Activated CD8-positive, alpha-beta memory T cell treated with anti-CD3 and anti-CD28 coated beads for 1 hour (primary cell): ENCODE results near the gene TSC22D4.
"Not testable (repeated sequence)": the region's sequence is repeated elsewhere in the genome, so short reads cannot be mapped to it uniquely, and the experiment has no call there.

Experiments used
- DNase-seq, 2 donors: peaks; one replicate each; pipeline ENCODE4 v3.0.0-alpha.2; 2020; ENCODE audit warnings: low read depth in 1 of 2; ENCODE audit errors: extremely low read depth in 1 of 2

Gene TSC22D4

DNA sequence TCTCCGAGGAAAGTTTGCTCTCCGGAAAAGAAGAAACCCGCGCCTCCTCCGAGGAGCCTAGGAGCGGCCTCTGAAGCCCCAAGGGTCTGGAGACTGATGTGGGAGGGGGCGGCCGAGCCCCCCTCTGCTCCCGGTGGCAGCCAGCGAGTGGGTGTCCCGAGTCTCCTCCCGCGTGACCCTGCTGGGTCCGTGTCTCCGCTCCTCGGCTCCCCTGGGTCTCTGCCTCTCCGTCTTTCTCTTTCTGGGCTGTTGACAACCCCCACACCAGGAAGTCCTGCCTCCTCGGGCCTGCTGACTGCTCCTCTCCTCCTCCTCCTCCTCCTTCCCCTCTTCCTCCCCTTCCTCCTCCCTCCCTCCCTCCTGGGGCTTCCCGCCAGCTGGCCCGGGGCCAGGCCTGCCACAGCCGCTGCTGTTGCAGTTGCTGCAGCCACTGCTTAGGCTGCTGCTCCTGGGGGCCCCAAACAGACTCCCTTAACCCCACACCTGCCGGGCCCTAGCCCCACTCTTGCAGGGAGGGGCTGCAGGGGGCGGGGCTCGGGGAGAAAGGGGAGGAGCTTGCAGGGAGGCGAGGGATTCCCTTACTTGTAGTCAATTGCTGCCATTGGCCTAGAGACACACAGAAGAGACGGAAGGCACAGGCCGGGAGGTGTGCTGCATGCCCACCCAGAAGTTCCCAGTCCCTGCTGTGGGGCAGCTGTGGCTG, at the start of gene TSC22D4:
TSS of gene TSC22D4 (minus strand) at position 257 of the 703 bp plus-strand sequence. CDS start 1,176 bp downstream, outside the sequence.
- peak; percentile 75 to 79 for DNase-seq

DNA sequence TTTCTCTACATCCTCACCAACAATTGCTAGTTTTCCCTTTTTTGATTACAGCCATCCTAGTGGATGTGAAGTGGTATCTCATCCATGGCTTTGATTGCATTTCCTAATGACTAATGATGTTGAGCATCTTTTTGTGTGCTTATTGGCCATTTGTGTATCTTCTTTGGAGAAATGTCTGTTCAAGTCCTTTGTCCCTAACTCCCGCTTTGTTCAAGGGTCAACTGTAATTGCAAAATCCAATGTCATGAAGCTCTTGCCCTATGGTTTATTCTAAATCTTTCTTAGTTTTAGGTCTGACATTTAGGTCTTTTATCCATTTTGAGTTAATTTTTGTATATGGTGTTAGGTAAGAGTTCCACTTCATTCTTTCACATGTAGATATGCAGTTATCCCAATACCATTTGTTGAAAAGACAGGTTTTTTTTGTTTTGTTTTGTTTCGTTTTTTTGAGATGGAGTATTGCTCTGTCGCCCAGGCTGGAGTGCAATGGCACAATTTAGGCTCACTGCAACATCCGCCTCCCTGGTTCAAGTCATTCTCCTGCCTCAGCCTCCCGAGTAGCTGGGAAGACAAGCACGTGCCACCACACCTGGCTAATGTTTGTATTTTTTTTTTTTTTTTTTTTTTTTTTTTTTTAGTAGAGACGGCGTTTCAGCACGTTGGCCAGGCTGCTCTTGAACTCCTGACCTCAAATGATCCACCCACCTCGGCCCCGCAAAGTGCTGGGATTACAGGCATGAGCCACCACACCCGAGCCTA, 49.3 kb upstream of the TSC22D4 start:
- not testable (repeated sequence) for DNase-seq

- not testable (repeated sequence) for DNase-seq
Observed at GRCh38 chr7:100523192-100523591, 44.2 kb upstream of the TSC22D4 start.

DNA sequence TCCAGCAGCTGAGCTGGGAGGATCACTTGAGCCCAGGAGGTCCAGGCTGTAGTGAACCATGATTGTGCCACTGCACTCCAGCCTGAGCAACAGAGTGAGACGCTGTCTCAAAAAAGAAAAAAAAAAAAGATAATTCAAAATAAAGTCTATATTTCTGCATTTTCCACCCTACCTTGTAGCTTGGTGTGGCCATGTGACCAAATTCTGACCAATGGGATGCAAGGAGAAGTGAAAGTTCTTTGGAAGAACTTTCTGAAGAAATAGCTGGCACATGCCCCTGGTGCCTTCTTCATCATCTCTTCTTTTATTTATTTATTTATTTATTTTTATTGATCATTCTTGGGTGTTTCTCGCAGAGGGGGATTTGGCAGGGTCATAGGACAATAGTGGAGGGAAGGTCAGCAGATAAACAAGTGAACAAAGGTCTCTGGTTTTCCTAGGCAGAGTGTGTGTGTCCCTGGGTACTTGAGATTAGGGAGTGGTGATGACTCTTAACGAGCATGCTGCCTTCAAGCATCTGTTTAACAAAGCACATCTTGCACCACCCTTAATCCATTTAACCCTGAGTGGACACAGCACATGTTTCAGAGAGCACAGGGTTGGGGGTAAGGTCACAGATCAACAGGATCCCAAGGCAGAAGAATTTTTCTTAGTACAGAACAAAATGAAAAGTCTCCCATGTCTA, 43.0 kb upstream of the TSC22D4 start:
- DNase-seq = not testable (repeated sequence)

- no peak for DNase-seq
Observed at GRCh38 chr7:100521076-100521475, 42.1 kb upstream of the TSC22D4 start.

DNA sequence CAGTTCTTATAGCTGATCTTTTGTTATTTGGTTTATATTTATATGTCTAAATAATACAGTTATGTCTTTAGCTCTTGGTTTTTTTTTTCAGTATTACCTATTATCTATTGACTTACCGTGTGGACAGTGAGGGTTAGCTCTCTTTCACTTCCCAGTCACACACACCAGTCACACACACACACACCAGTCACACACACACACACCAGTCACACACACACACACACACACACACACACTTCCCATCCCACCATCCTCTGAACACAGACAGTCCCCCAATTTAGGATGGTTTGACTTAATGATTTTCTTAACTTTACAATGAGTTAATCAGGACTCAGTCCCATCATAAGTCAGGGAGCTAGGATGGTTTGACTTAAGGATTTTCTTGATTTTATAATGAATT, 41.1 kb upstream of the TSC22D4 start:
- no peak for DNase-seq

DNA sequence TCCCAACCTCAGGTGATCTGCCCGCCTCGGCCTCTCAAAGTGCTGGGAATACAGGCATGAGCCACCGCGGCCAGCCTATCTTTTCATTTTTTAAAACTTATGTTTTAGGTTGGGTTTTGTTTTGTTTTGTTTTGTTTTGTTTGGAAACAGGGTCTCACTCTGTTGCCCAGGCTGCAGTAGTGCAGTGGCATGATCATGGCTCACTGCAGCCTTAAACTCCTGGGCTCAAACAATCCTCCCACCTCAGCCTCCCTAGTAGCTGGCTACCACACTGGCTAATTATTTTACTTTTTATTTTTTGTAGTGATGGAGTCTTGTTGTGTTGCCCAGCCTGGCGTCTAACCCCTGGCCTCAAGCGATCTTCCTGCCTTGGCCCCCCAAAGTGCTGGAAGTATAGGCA, 40.6 kb upstream of the TSC22D4 start:
- DNase-seq = no peak

- DNase-seq = no peak
Observed at GRCh38 chr7:100517305-100517704, 38.3 kb upstream of the TSC22D4 start.

DNA sequence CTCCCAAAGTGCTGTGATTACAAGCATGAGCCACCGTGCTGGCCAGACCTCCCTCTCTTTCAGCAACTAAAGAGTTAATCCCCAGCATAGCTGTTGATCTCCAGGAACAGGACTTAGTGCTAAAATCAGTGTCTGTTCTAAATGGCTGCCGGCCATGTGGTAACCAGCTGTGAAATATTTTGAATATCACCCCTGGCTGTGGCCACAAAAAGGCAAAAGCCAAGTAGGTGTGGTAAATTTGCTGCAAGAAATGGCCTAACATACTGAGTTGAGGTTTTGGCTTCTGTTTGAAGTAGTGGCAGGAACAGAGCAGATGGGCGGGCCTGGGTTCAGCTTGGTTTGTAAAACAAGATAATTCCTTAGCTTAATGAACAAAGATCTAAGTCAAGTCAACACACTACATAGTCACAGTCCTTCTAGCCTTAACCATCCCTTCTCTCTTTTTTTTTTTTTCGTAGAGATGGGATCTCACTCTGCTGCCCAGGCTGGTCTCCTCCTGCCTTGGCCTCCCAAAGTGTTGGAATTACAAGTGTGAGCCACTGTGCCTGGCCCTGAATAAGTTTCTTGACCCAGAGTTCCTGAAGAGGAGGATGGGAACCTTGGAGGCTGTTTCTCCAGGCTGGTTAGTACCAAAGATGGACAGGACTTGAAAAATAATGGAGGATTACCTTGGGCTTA, 37.3 kb upstream of the TSC22D4 start:
- peak in 1 of 2 donors; percentile 18 for DNase-seq

- no peak for DNase-seq
Observed at GRCh38 chr7:100515072-100515532, 36.1 kb upstream of the TSC22D4 start.

- no peak for DNase-seq
Observed at GRCh38 chr7:100513212-100513810, 34.3 kb upstream of the TSC22D4 start.

GRCh38 chr7:100510437-100511239, 31.6 kb upstream of the TSC22D4 start:
- no peak for DNase-seq

- DNase-seq = no peak
Observed at GRCh38 chr7:100509231-100509630, 30.2 kb upstream of the TSC22D4 start.

DNA sequence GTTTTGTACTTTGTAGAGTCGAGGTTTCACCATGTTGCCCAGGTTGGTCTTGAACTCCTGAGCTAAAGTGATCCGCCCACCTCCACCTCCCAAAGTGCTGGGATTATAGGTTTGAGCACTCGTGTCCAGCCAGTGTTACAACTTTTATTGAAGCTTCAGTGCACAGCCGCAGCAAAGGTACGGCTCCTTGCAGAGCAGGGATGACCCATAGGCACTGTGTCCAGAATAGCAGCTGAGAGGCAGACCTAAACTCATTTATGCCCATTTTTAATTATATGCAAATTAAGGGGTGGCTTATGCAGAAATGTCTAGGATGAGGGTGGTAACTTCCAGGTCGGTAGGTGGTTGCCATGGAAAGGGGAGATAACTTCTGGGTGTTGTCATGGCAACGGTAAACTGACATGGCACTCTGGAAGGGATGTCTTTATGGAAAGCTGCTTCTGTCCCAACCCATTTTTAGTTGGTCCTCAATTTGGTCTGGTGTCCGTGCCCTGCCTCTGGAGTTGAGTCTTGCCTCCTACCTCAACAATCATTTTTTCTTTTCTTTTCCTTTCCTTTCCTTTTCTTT, 27.4 kb upstream of the TSC22D4 start:
- DNase-seq = no peak

DNA sequence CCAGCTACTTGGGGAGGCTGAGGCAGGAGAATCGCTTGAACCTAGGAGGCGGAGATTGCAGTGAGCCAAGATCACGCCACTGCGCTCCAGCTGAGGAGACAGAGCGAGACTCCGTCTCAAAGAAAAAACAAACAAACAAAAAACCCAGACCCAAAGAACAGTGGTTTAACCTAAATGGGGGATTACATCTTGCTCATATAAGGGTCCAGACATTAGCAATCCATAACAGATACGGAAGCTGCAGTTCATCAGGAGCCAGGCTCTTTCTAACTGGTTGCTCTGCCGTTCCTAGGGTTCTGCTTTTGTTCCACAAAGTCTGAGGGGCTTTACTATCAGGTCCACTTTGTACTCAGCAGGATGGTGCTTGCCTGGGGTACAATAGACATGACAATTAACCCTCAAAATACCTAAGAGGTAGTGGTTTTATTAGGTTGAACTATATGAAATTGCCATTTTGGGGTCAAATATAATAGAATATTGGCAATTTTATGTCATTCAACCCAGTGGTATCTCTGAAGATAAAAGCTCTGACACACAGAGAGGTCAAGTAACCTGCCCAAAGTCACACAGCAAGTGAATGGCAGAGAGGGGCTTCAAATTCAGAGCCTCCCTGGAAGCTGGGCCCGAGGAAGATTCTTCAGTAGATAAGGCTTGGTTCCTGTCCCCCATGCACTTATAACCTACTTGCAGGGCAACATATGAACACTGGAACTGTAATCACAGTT, 26.0 kb upstream of the TSC22D4 start:
- no peak for DNase-seq

- DNase-seq = not testable (repeated sequence)
Observed at GRCh38 chr7:100504031-100504430, 25.0 kb upstream of the TSC22D4 start.

GRCh38 chr7:100500743-100501142, 21.7 kb upstream of the TSC22D4 start:
- not testable (repeated sequence) for DNase-seq

DNA sequence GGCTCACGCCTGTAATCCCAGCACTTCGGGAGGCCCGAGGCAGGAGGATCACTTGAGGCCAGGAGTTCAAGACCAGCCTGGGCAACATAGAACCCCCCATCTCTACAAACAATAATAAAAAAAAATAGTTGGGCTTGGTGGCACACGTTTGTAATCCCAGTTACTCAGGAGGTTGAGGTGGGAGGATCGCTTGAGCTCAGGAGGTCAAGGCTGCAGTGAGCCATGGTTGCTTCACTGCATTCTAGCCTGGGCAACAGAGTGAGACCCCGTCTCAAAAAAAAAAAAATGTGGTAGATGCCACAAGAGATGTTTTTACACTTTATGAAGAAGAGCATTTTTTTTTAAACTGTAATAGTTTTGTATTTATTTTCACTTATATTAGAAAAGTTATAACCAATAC, 17.5 kb upstream of the TSC22D4 start:
- DNase-seq = no peak
